H1 (cell line): ENCODE measurements around the gene SERTAD2. TPM values are rescaled to one million over a fixed set of nuclear protein-coding genes. Genes with fewer than 3 reads are reported as not detected.

Experiments used
- CTCF ChIA-PET: fragments of 300-600 bp; sonication (Branson Sonifier 250); formaldehyde crosslinking; loops from one replicate; lab custom pipeline; 2021; ENCODE audit not compliant: partially characterized antibody; lab: Charles Lee
- POLR2A ChIA-PET: fragments of 300-600 bp; sonication (Branson Sonifier 250); formaldehyde crosslinking; loops from one replicate; lab custom pipeline; 2021; ENCODE audit warnings: inconsistent platforms; ENCODE audit not compliant: partially characterized antibody; lab: Charles Lee
- DNase-seq, 2 experiments: peaks; one replicate each; pipeline versions ENCODE4 v3.0.0 to v3.0.0-alpha.2; 2010 to 2022; ENCODE audit warnings: low spot score in 2 of 2, low read depth in 1 of 2, mixed read lengths in 1 of 2
- FAIRE-seq: peaks from 2 replicates; lab custom pipeline; 2011; peaks lifted over from hg19 to GRCh38; lab: Jason Lieb, UNC
- H2AFZ ChIP-seq: 2 replicates; pipeline ENCODE4 v1.8.1; 2012; ENCODE audit warnings: low read length, inconsistent platforms
- H2AK5ac ChIP-seq: 2 replicates; pipeline ENCODE4 v1.6.1; 2013; ENCODE audit warnings: low read depth, low read length
- H2BK120ac ChIP-seq: replicated peaks from 2 replicates; pipeline ENCODE3; 2013; ENCODE audit warnings: low read depth, low read length, inconsistent platforms
- H2BK12ac ChIP-seq: 2 replicates; pipeline ENCODE4 v1.6.1; 2013; ENCODE audit warnings: low read depth, low read length
- H2BK15ac ChIP-seq: 2 replicates; pipeline ENCODE4 v1.6.1; 2013; ENCODE audit warnings: low read length
- H2BK20ac ChIP-seq: 2 replicates; pipeline ENCODE4 v1.6.1; 2013; ENCODE audit warnings: low read length
- H2BK5ac ChIP-seq: 2 replicates; pipeline ENCODE4 v1.6.1; 2013; ENCODE audit warnings: low read depth, low read length
- H3K14ac ChIP-seq: 2 replicates; pipeline ENCODE4 v1.6.1; 2013; ENCODE audit warnings: inconsistent platforms; ENCODE audit not compliant: insufficient read length
- H3K18ac ChIP-seq: 2 replicates; pipeline ENCODE4 v1.6.1; 2013; ENCODE audit warnings: low read length; ENCODE audit errors: extremely low read depth
- H3K23ac ChIP-seq: 2 replicates; pipeline ENCODE4 v1.6.1; 2013; ENCODE audit warnings: inconsistent platforms; ENCODE audit not compliant: insufficient read length
- H3K23me2 ChIP-seq: 2 replicates; pipeline ENCODE4 v1.6.1; 2013; ENCODE audit warnings: low read depth, low read length
- H3K27ac ChIP-seq: 2 replicates; pipeline ENCODE4 v1.6.1; 2011; ENCODE audit warnings: low read depth, low read length, inconsistent platforms
- H3K27me3 ChIP-seq, 4 experiments: replicated peaks in 1 of 4; 1 replicate in 1 of 4; 2 replicates in 3 of 4; pipeline versions ENCODE4 v1.6.1 to v1.8.1; 2011 to 2013; ENCODE audit warnings: low read length in 3 of 4, mild to moderate bottlenecking in 3 of 4, inconsistent platforms in 2 of 4, mixed read lengths in 2 of 4, moderate library complexity in 1 of 4; ENCODE audit not compliant: control insufficient read depth in 3 of 4, insufficient read depth in 3 of 4; ENCODE audit errors: extremely low read depth in 1 of 4
- H3K36me3 ChIP-seq, 4 experiments: 2 replicates each; pipeline versions ENCODE4 v1.6.1 to v1.8.1; 2011 to 2013; ENCODE audit warnings: mild to moderate bottlenecking in 4 of 4, low read length in 3 of 4, moderate library complexity in 2 of 4, control low read depth in 1 of 4, inconsistent platforms in 1 of 4; ENCODE audit not compliant: insufficient read depth in 4 of 4, control insufficient read depth in 2 of 4
- H3K4ac ChIP-seq: replicated peaks from 2 replicates; pipeline ENCODE3; 2013; ENCODE audit warnings: low read length, low read depth, mixed read lengths, inconsistent platforms; ENCODE audit not compliant: insufficient read length
- H3K4me1 ChIP-seq, 4 experiments: replicated peaks in 1 of 4; 1 replicate in 1 of 4; 2 replicates in 3 of 4; pipeline versions ENCODE4 v1.6.1 to v1.8.1; 2011 to 2013; ENCODE audit warnings: low read length in 3 of 4, inconsistent platforms in 2 of 4, mixed read lengths in 1 of 4; ENCODE audit not compliant: insufficient read depth in 4 of 4, control insufficient read depth in 3 of 4
- H3K4me2 ChIP-seq, 2 experiments: 2 replicates each; pipeline versions ENCODE4 v1.6.1 to v1.8.1; 2011 to 2013; ENCODE audit warnings: low read depth in 2 of 2, low read length in 2 of 2, control low read depth in 1 of 2, inconsistent platforms in 1 of 2, mild to moderate bottlenecking in 1 of 2; ENCODE audit not compliant: insufficient read depth in 1 of 2
- H3K4me3 ChIP-seq, 4 experiments: fragments of 200-600, 300-600 bp in 1 of 4; sonication (generic), shearing (Covaris generic), sonication (Bioruptor Twin) in 1 of 4; 2 replicates each; pipeline versions ENCODE4 v1.5.1 to v1.8.1; 2011 to 2016; ENCODE audit warnings: low read length in 4 of 4, low read depth in 3 of 4, control low read depth in 2 of 4, inconsistent platforms in 2 of 4, mild to moderate bottlenecking in 2 of 4, mixed read lengths in 1 of 4, moderate library complexity in 1 of 4; ENCODE audit not compliant: insufficient read depth in 2 of 4; ENCODE audit errors: extremely low read depth in 1 of 4
- H3K56ac ChIP-seq: replicated peaks from 2 replicates; pipeline ENCODE3; 2013; ENCODE audit warnings: low read depth, mild to moderate bottlenecking, mixed read lengths, low read length, inconsistent platforms; ENCODE audit not compliant: insufficient read length
- H3K79me1 ChIP-seq: 2 replicates; pipeline ENCODE4 v1.6.1; 2013; ENCODE audit warnings: low read depth, low read length, control low read depth
- H3K79me2 ChIP-seq, 2 experiments: 2 replicates each; pipeline versions ENCODE4 v1.6.1 to v1.8.1; 2012 to 2013; ENCODE audit warnings: low read length in 2 of 2, mild to moderate bottlenecking in 2 of 2, inconsistent platforms in 1 of 2; ENCODE audit not compliant: insufficient read depth in 2 of 2, control insufficient read depth in 1 of 2
- H3K9ac ChIP-seq, 4 experiments: replicated peaks in 1 of 4; 1 replicate in 1 of 4; 2 replicates in 3 of 4; pipeline versions ENCODE4 v1.6.1 to v1.8.1; 2011 to 2013; ENCODE audit warnings: low read depth in 3 of 4, low read length in 3 of 4, control low read depth in 2 of 4, mild to moderate bottlenecking in 2 of 4, moderate library complexity in 2 of 4, inconsistent platforms in 1 of 4; ENCODE audit errors: extremely low read depth in 1 of 4
- H3K9me3 ChIP-seq, 2 experiments: 2 replicates each; pipeline versions ENCODE4 v1.6.1 to v1.8.1; 2012 to 2013; ENCODE audit warnings: mild to moderate bottlenecking in 2 of 2, moderate library complexity in 2 of 2, control low read depth in 1 of 2, inconsistent platforms in 1 of 2, low read depth in 1 of 2, low read length in 1 of 2, mixed read lengths in 1 of 2; ENCODE audit not compliant: insufficient read depth in 2 of 2
- H4K20me1 ChIP-seq, 2 experiments: replicated peaks in 1 of 2; 2 replicates each; pipeline versions ENCODE3 to v1.8.1; 2011 to 2013; ENCODE audit warnings: inconsistent platforms in 2 of 2, low read length in 2 of 2, mild to moderate bottlenecking in 1 of 2; ENCODE audit not compliant: insufficient read depth in 2 of 2, control insufficient read depth in 1 of 2
- H4K5ac ChIP-seq: 2 replicates; pipeline ENCODE4 v1.6.1; 2013; ENCODE audit warnings: low read length, low read depth, mixed read lengths, inconsistent platforms; ENCODE audit not compliant: insufficient read length
- H4K8ac ChIP-seq: 2 replicates; pipeline ENCODE4 v1.8.0; 2013; ENCODE audit warnings: mild to moderate bottlenecking, moderate library complexity, low read length, inconsistent platforms; ENCODE audit not compliant: insufficient read depth; ENCODE audit errors: extremely low read depth
- H4K91ac ChIP-seq: replicated peaks from 2 replicates; pipeline ENCODE3; 2013; ENCODE audit warnings: low read length, mixed read lengths, inconsistent platforms; ENCODE audit not compliant: insufficient read length
- BACH1 ChIP-seq: IDR thresholded peaks from 2 replicates; pipeline ENCODE4 v1.6.1; 2012; ENCODE audit warnings: low read length, improper control_type of control experiment
- CBX5 ChIP-seq: fragments of 300-800, 300-1000 bp; sonication (generic); IDR thresholded peaks from 2 replicates; pipeline ENCODE4 v1.7.1; 2016; ENCODE audit warnings: antibody characterized with exemption, low read length, low read depth
- HDAC2 ChIP-seq, 2 experiments: fragments of 300-600 bp in 1 of 2; sonication (generic) in 1 of 2; IDR thresholded peaks; 2 replicates each; pipeline ENCODE4 v1.6.1; 2011 to 2012; ENCODE audit warnings: low read depth in 2 of 2, low read length in 2 of 2, mild to moderate bottlenecking in 2 of 2, moderate library complexity in 2 of 2, borderline replicate concordance in 1 of 2, inconsistent platforms in 1 of 2
- JUN ChIP-seq: IDR thresholded peaks from 2 replicates; pipeline ENCODE4 v1.6.1; 2011; ENCODE audit warnings: low read depth, mild to moderate bottlenecking, improper control_type of control experiment, low read length
- KDM1A ChIP-seq: fragments of 200-600, 300-600 bp; sonication (generic); IDR thresholded peaks from 2 replicates; pipeline ENCODE4 v1.7.1; 2016; ENCODE audit warnings: mild to moderate bottlenecking, low read length, borderline replicate concordance
- RBBP5 ChIP-seq: IDR thresholded peaks from 2 replicates; pipeline ENCODE4 v1.7.1; 2012; ENCODE audit warnings: low read depth, mild to moderate bottlenecking, inconsistent platforms, low read length, moderate library complexity, borderline replicate concordance
- SIN3A ChIP-seq, 2 experiments: IDR thresholded peaks in 1 of 2; conservative IDR thresholded peaks in 1 of 2; 2 replicates each; pipeline ENCODE4 v1.6.1; 2011 to 2012; ENCODE audit warnings: low read length in 2 of 2, improper control_type of control experiment in 1 of 2, low read depth in 1 of 2, mild to moderate bottlenecking in 1 of 2
- SIX5 ChIP-seq: IDR thresholded peaks from 2 replicates; pipeline ENCODE4 v1.6.1; 2011; ENCODE audit warnings: mild to moderate bottlenecking, low read depth, low read length
- SP4 ChIP-seq: IDR thresholded peaks from 2 replicates; pipeline ENCODE4 v1.6.1; 2012; ENCODE audit warnings: low read length, inconsistent platforms
- TCF12 ChIP-seq: IDR thresholded peaks from 2 replicates; pipeline ENCODE4 v1.6.1; 2011; ENCODE audit warnings: low read depth, mild to moderate bottlenecking, low read length
- TEAD4 ChIP-seq: IDR thresholded peaks from 2 replicates; pipeline ENCODE4 v1.6.1; 2012; ENCODE audit warnings: low read depth, low read length, inconsistent platforms, mixed read lengths
- WGBS, 2 experiments: shearing (Covaris generic) in 1 of 2; methylation state at CpG; one replicate each; pipeline versions ENCODE4 v1.1.6 to v1.1.7; 2013 to 2015; ENCODE audit warnings: low lambda C conversion rate in 2 of 2, mixed read lengths in 2 of 2, inconsistent platforms in 1 of 2, low coverage in 1 of 2, missing lambda C conversion rate in 1 of 2; ENCODE audit not compliant: insufficient replicate concordance in 2 of 2, insufficient coverage in 1 of 2, insufficient read length in 1 of 2; ENCODE audit errors: extremely low coverage in 1 of 2, missing lambda C conversion rate in 1 of 2; 5-methylcytosine and 5-hydroxymethylcytosine counted together
- polyA plus RNA-seq, 7 experiments: library from polyadenylated mRNA; depleted of rRNA in 3 of 7; stranded (reverse) in 5 of 7; unstranded in 2 of 7; fragments of >200 nt in 5 of 7; fragments of 200-250 nt in 2 of 7; gene quantifications; 1 replicate in 5 of 7; 2 replicates in 1 of 7; 4 replicates in 1 of 7; pipeline versions ENCODE4 v1.2.1 to v1.2.3, GENCODE V29; 2011 to 2013; ENCODE audit warnings: missing spikeins in 2 of 7, mixed read lengths in 2 of 7
- total RNA-seq: library from RNA; stranded (reverse); fragmentation: NEBNext Ultra II Directional; extraction: Animal tissue kit (Norgen Biotek cat#: 25700); gene quantifications from 2 replicates; pipeline ENCODE4 v1.2.1, GENCODE V29; 2021
- TF ChIP-seq, protein P1 (sequence below): IDR thresholded peaks from 2 replicates; pipeline ENCODE4 v1.6.1; 2012; ENCODE audit warnings: low read length, inconsistent platforms

Gene SERTAD2
- total and polyA plus RNA-seq, 2 of the 8 experiments (the other 6 are each of a cell fraction or from before 2014, with no cell fraction given) = 2.9 to 4.5 TPM

GRCh38 chr2:64651590-64651989 lies 2.1 kb downstream of the SERTAD2 start:
- peak overlapping the region; percentile 84 to 99; a peak in 2 of 4 replicates for H3K4me2 ChIP-seq
- FAIRE-seq = no peak
- ChIA-PET POLR2A (interaction anchor here (1.0 to 1.3 kb wide), 3 partner anchors 9 to 221 kb away, joined by 3 to 4 read pairs (median 3); no protein-coding TSS in a partner anchor), CTCF (interaction anchor here (0.8 to 8.7 kb wide), 13 partner anchors 15 to 266 kb away, joined by 3 to 38 read pairs (median 4); no protein-coding TSS in a partner anchor)
- no peak overlapping the region for H3K4ac ChIP-seq
- no peaks in the 10 kb centered on the region for H3K9me3 ChIP-seq
- no peak overlapping the region for H2BK12ac ChIP-seq
- no peaks in the 10 kb centered on the region for H3K36me3 ChIP-seq
- H3K56ac ChIP-seq = no peak overlapping the region
- H3K79me2 ChIP-seq = peaks cover 0 to 29% of the 10 kb centered on the region in 2 experiments; a peak in 2 of 4 replicates
- H3K79me1 ChIP-seq = no peaks in the 10 kb centered on the region; the same call in 1 of the 2 replicates
- H2BK15ac ChIP-seq = no peak overlapping the region
- H3K14ac ChIP-seq = no peak overlapping the region
- no peak overlapping the region for H2BK120ac ChIP-seq
- H4K5ac ChIP-seq = no peak overlapping the region
- WGBS, 2 experiments = 28% methylated on average over 4 of the region's 4 CpGs; no CpG with 5 or more reads in 1 of the 2 experiments
- H3K4me3 ChIP-seq = peak overlapping the region in 1 of 4 experiments; percentile 95; a peak in 1 of 8 replicates
- no peak overlapping the region for H3K18ac ChIP-seq
- H3K23me2 ChIP-seq = peaks cover 11% of the 10 kb centered on the region
- peaks cover 3 to 14% (median 10%) of the 10 kb centered on the region in 4 experiments for H3K4me1 ChIP-seq
- no peak overlapping the region for H2BK20ac ChIP-seq
- peaks cover 2 to 21% (median 12%) of the 10 kb centered on the region in 4 experiments; a peak in 6 of 7 replicates for H3K27me3 ChIP-seq
- no peak overlapping the region for H3K9ac ChIP-seq
- H4K91ac ChIP-seq = no peak overlapping the region
- DNase-seq = no peak
- no peak overlapping the region for H3K23ac ChIP-seq
- H4K20me1 ChIP-seq = peaks cover 11 to 15% of the 10 kb centered on the region in 2 experiments
- no peak overlapping the region for H2AFZ ChIP-seq
- no peak overlapping the region for H2AK5ac ChIP-seq
- no peak overlapping the region for H2BK5ac ChIP-seq
- no peak overlapping the region for H3K27ac ChIP-seq
- H4K8ac ChIP-seq = no peak overlapping the region
- no peak for TF ChIP-seq JUN
- no peak for TF ChIP-seq CBX5
- no peak for TF ChIP-seq RBBP5
- TF ChIP-seq BACH1 = no peak
- TF ChIP-seq KDM1A = no peak
- TF ChIP-seq SIX5 = no peak
- no peak for TF ChIP-seq SIN3A (conservative IDR thresholded peaks at IDR 0.05 in 1 of 2, IDR thresholded peaks at IDR 0.05 in 1 of 2; ENCODE audit: low read depth in 1 of 2, low read length in 2 of 2)
- no peak for TF ChIP-seq TCF12
- TF ChIP-seq TEAD4 = no peak
- TF ChIP-seq, protein P1, sequence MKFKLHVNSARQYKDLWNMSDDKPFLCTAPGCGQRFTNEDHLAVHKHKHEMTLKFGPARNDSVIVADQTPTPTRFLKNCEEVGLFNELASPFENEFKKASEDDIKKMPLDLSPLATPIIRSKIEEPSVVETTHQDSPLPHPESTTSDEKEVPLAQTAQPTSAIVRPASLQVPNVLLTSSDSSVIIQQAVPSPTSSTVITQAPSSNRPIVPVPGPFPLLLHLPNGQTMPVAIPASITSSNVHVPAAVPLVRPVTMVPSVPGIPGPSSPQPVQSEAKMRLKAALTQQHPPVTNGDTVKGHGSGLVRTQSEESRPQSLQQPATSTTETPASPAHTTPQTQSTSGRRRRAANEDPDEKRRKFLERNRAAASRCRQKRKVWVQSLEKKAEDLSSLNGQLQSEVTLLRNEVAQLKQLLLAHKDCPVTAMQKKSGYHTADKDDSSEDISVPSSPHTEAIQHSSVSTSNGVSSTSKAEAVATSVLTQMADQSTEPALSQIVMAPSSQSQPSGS = no peak
- TF ChIP-seq SP4 = no peak
- TF ChIP-seq HDAC2 (IDR thresholded peaks at IDR 0.05; ENCODE audit: borderline replicate concordance in 1 of 2, low read depth in 2 of 2, low read length in 2 of 2) = no peak
